HepG2 (cell line): ENCODE measurements around the gene FLAD1. TPM values are rescaled to one million over a fixed set of nuclear protein-coding genes. Genes with fewer than 3 reads are reported as not detected.

Experiments used
- CEBPZ ChIP-seq: IDR thresholded peaks from 2 replicates; pipeline ENCODE4 v1.6.1; 2012; ENCODE audit warnings: low read length, improper control_type of control experiment
- DPF2 ChIP-seq: sonication (generic); formaldehyde crosslinking; IDR thresholded peaks from 2 replicates; pipeline ENCODE4 v1.4.0; 2020; ENCODE audit warnings: mild to moderate bottlenecking, low read depth, missing genetic modification reagents, borderline replicate concordance
- ELF1 ChIP-seq: sonication (generic); formaldehyde crosslinking; IDR thresholded peaks from 2 replicates; pipeline ENCODE4 v1.4.0; 2020; ENCODE audit warnings: missing genetic modification reagents
- HDAC6 ChIP-seq: fragments of 200-600 bp; sonication (generic); IDR thresholded peaks from 2 replicates; pipeline ENCODE4 v1.7.0; 2017; ENCODE audit warnings: mild to moderate bottlenecking, antibody characterized with exemption, low read length, low read depth
- HMGXB4 ChIP-seq, 2 experiments: sonication (generic) in 1 of 2; formaldehyde crosslinking in 1 of 2; IDR thresholded peaks; 2 replicates each; pipeline versions ENCODE4 v1.4.0 to v1.6.1; 2018 to 2020; ENCODE audit warnings: missing genetic modification reagents in 2 of 2, borderline replicate concordance in 1 of 2, low read depth in 1 of 2, mild to moderate bottlenecking in 1 of 2, missing biosample characterization in 1 of 2
- MTF2 ChIP-seq: sonication (generic); formaldehyde crosslinking; IDR thresholded peaks from 2 replicates; pipeline ENCODE4 v1.5.0; 2020; ENCODE audit warnings: missing genetic modification reagents, borderline replicate concordance
- NFYC ChIP-seq: IDR thresholded peaks from 2 replicates; pipeline ENCODE4 v1.6.1; 2016; ENCODE audit warnings: missing genetic modification reagents, missing compliant biosample characterization
- NR2C2 ChIP-seq: sonication (generic); formaldehyde crosslinking; IDR thresholded peaks from 2 replicates; pipeline ENCODE4 v1.4.0; 2020; ENCODE audit warnings: missing genetic modification reagents, mild to moderate bottlenecking, moderate library complexity, borderline replicate concordance
- PCBP2 ChIP-seq: fragments of 200-400 bp; formaldehyde crosslinking; optimal IDR thresholded peaks from 2 replicates; pipeline ENCODE3; 2018; ENCODE audit warnings: low read length, low read depth; ENCODE audit not compliant: poor library complexity, severe bottlenecking
- RAD21 ChIP-seq: fragments of 450-650 bp; formaldehyde crosslinking; IDR thresholded peaks from 2 replicates; pipeline ENCODE4 v1.5.0; 2020; ENCODE audit warnings: mild to moderate bottlenecking
- RFX1 ChIP-seq: fragments of 450-650 bp; IDR thresholded peaks from 2 replicates; pipeline ENCODE4 v1.6.1; 2017
- TOPORS ChIP-seq: sonication (generic); formaldehyde crosslinking; IDR thresholded peaks from 2 replicates; pipeline ENCODE4 v1.8.0; 2023; ENCODE audit warnings: mild to moderate bottlenecking, missing genetic modification reagents
- ZBTB26 ChIP-seq: IDR thresholded peaks from 2 replicates; pipeline ENCODE4 v1.6.1; 2016; ENCODE audit warnings: missing compliant biosample characterization, missing genetic modification reagents, borderline replicate concordance
- ZBTB37 ChIP-seq: sonication (generic); formaldehyde crosslinking; IDR thresholded peaks from 2 replicates; pipeline ENCODE4 v1.4.0; 2020; ENCODE audit warnings: mild to moderate bottlenecking, missing genetic modification reagents
- ZBTB39 ChIP-seq: sonication (generic); formaldehyde crosslinking; IDR thresholded peaks from 2 replicates; pipeline ENCODE4 v1.5.0; 2020; ENCODE audit warnings: missing genetic modification reagents
- ZFAT ChIP-seq: sonication (generic); formaldehyde crosslinking; conservative IDR thresholded peaks from 2 replicates; pipeline ENCODE4 v1.8.1; 2023; ENCODE audit warnings: missing genetic modification reagents, inconsistent platforms
- ZNF136 ChIP-seq: sonication (generic); formaldehyde crosslinking; IDR thresholded peaks from 2 replicates; pipeline ENCODE4 v1.8.1; 2022; ENCODE audit warnings: low read depth, mild to moderate bottlenecking, moderate library complexity, missing genetic modification reagents
- ZNF549 ChIP-seq: sonication (generic); formaldehyde crosslinking; IDR thresholded peaks from 2 replicates; pipeline ENCODE4 v1.5.0; 2020; ENCODE audit warnings: missing genetic modification reagents
- ZNF563 ChIP-seq: sonication (generic); formaldehyde crosslinking; IDR thresholded peaks from 2 replicates; pipeline ENCODE4 v1.8.0; 2022; ENCODE audit warnings: mild to moderate bottlenecking, moderate library complexity, missing genetic modification reagents
- polyA plus RNA-seq, 8 experiments: library from polyadenylated mRNA; depleted of rRNA in 3 of 8; stranded (reverse) in 7 of 8; unstranded in 1 of 8; fragments of >200 nt; fragmentation: Illumina TruSeq in 4 of 8; extraction: Trizol in 4 of 8; gene quantifications; 2 replicates each; pipeline versions ENCODE4 v1.2.1 to v1.2.3, GENCODE V29; 2011 to 2016; ENCODE audit warnings: low read depth in 4 of 8, missing spikeins in 1 of 8, mixed read lengths in 1 of 8; ENCODE audit not compliant: insufficient read depth in 1 of 8
- total RNA-seq, 5 experiments: library from RNA; depleted of rRNA; stranded (reverse); fragments of >200 nt; fragmentation: Illumina TruSeq; extraction: Trizol; gene quantifications; 2 replicates each; pipeline ENCODE4 v1.2.3, GENCODE V29; 2016; ENCODE audit warnings: low read depth in 1 of 5

Gene FLAD1
- total and polyA plus RNA-seq, 2 of the 13 experiments (the other 11 are each of a cell fraction or from before 2014, with no cell fraction given), result 25.9 to 32.8 TPM

- no peak for TF ChIP-seq ZBTB26 (CRISPR knock-in tag)
- TF ChIP-seq NR2C2 (CRISPR knock-in tag), result no peak
- TF ChIP-seq ZFAT, result no peak
- TF ChIP-seq ZNF563, result 0 out of 2 replicates have a peak, but pooled peaks have one; percentile 61
- TF ChIP-seq NFYC (CRISPR knock-in tag), result 0 out of 2 replicates have a peak, but pooled peaks have one; percentile 7
- TF ChIP-seq PCBP2, result no peak
- no peak for TF ChIP-seq RAD21
- no peak for TF ChIP-seq TOPORS (CRISPR knock-in tag)
- TF ChIP-seq ELF1 (CRISPR knock-in tag), result no peak
- TF ChIP-seq ZBTB37 (CRISPR knock-in tag), result peak; percentile 91
- TF ChIP-seq ZNF549 (CRISPR knock-in tag), result no peak
- TF ChIP-seq ZNF136 (CRISPR knock-in tag), result 0 out of 2 replicates have a peak, but pooled peaks have one; percentile 37
- TF ChIP-seq MTF2 (CRISPR knock-in tag), result no peak
- TF ChIP-seq CEBPZ, result no peak
- TF ChIP-seq HDAC6, result no peak
- no peak for TF ChIP-seq RFX1
- TF ChIP-seq HMGXB4 (CRISPR knock-in tag; IDR thresholded peaks at IDR 0.05; ENCODE audit: borderline replicate concordance in 1 of 2, low read depth in 1 of 2), result peak; percentile 5 to 25; a peak in 2 of 4 replicates
- TF ChIP-seq DPF2 (CRISPR knock-in tag), result peak; percentile 72; the same call in 1 of the 2 replicates
- no peak for TF ChIP-seq ZBTB39 (CRISPR knock-in tag)
Observed at GRCh38 chr1:154944401-154945159, 38.6 kb upstream of the FLAD1 start (continued).
